Erythroblast (primary cell): ENCODE data around the gene APBB2.

Experiments used
- GATA1 ChIP-seq: IDR thresholded peaks from 2 replicates; pipeline ENCODE4 v1.6.1; 2011; ENCODE audit warnings: low read depth, mild to moderate bottlenecking, control low read depth, low read length, moderate library complexity
- POLR2A ChIP-seq: IDR thresholded peaks from 2 replicates; pipeline ENCODE4 v1.6.1; 2011; ENCODE audit warnings: mild to moderate bottlenecking, low read length

- no peak for TF ChIP-seq POLR2A
- TF ChIP-seq GATA1, result no peak
Observed at GRCh38 chr4:41043465-41043864, 170.9 kb downstream of the APBB2 start.
